ENCODE data around the gene CCL5. TPM values are rescaled to one million over a fixed set of nuclear protein-coding genes. Genes with fewer than 3 reads are reported as not detected.

CCL5 gene
- total RNA-seq = 1 to 10 TPM; 3.2 to 6.8 TPM
- polyA plus RNA-seq = 10 to 100 TPM; 14.5 to 15.3 TPM
- long read RNA-seq, donor 1 = 0 reads
- long read RNA-seq, donor 2 = 0 reads
- long read RNA-seq, donor 3 = 0 reads
- long read RNA-seq, donor 4, partial matches to known transcripts = 0 of 1 reads
- long read RNA-seq, donor 4, other reads (novel, unspliced or antisense) = 0 of 1 reads
- long read RNA-seq, donor 5, partial matches to known transcripts = 0 of 2 reads
- long read RNA-seq, donor 5, other reads (novel, unspliced or antisense) = 0 of 2 reads

DNA sequence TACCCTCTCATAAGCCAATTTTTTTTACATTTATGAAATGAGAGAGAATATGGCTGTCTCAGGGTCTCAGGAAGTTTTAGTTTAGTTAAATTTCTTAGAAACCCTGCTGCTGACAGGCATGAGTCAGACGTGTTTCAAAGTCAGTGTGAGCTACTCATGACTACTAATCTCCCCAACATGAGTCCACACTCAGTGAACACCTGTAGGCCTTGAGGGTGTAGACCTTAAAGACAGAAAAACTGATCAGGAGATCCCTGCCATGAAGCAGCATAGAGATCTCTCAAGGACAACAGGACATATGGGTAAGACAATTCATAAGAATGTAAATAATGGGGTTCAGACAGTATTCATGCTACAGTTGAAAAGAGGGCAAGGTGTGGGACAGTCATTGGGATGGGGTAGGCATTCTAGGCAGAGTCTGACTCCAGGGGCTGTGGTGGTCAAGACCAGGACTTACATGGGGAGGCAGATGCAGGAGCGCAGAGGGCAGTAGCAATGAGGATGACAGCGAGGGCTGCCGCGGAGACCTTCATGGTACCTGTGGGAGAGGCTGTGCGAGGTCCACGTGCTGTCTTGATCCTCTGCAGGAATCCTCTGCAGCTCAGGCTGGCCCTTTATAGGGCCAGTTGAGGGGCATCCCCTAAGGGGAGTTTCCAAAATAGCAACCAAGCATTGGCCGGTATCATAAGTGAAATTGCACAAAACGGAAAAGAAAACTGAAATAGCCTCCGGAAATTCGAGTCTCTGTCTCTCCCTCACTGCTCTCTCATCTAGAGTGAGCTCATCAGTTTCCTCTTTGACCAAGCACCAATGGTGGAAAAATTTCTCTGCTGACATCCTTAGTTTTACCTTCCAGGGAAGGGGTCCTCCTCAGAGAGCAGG, at the start of gene CCL5:
Gene CCL5 (minus strand): TSS at position 588 of the 882 bp plus-strand sequence.
- no peak for DNase-seq
- WGBS, 2 donors = 68 to 71% methylated on average over 11 of the region's 11 CpGs
- no peak within 1 kb of the TSS for H3K4me3 ChIP-seq

DNA sequence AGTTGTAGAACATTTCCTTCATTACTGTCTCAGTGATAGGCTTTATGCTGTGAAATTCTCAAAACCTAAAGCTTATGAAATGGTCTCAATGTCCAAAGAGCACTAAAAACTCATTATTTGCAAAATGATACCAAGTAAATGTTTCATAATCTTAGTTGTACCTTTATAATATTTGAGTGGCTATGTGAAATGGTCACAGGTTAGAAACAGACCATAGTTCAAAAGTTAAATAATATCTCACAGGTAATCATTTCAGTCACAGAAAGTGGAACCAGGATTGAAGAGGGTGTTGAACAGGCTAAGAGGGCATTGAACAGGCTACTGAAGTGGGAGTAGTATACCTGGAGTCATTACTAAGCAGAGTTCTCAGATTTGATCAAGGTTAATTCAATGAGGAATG, 47.6 kb upstream of the CCL5 start:
- no peak for TF ChIP-seq CTCF (IDR thresholded peaks at IDR 0.05; ENCODE audit: control extremely low read depth, extremely low read depth)
- no peak for ATAC-seq (ENCODE audit: insufficient read depth, low FRiP score)
- DNase-seq = no peak

More for the DNA sequence above, at the start of gene CCL5:
- Histone ChIP-seq H3K4me1 (ENCODE audit: control insufficient read depth in 5 of 5, insufficient read depth in 5 of 5, low read length in 5 of 5) (peaks cover 0 to 3% (median 0%) of the 10 kb centered on the region in 5 donors), H3K27ac (ENCODE audit: low read depth in 1 of 2, low read length in 1 of 2) (no peak within 1 kb of the TSS), H3K9me3 (ENCODE audit: control insufficient read depth in 4 of 4, insufficient read depth in 3 of 4, low read length in 3 of 4) (no peaks in the 10 kb centered on the region), H3K9ac (ENCODE audit: insufficient read depth in 1 of 2, low read length in 2 of 2) (no peak within 1 kb of the TSS), H3K27me3 (ENCODE audit: control insufficient read depth in 3 of 3, insufficient read depth in 3 of 3, low read length in 2 of 3) (no peaks in the 10 kb centered on the region), H3K36me3 (ENCODE audit: control insufficient read depth in 4 of 4, insufficient read depth in 4 of 4, low read length in 4 of 4) (no peaks in the 10 kb centered on the region)
- ATAC-seq (ENCODE audit: insufficient read depth, low FRiP score) = no peak
- TF ChIP-seq CTCF (IDR thresholded peaks at IDR 0.05; ENCODE audit: control extremely low read depth, extremely low read depth) = no peak

GRCh38 chr17:35923609-35924114, 43.5 kb upstream of the CCL5 start:
- H3K27me3 ChIP-seq (ENCODE audit: control insufficient read depth in 3 of 3, insufficient read depth in 3 of 3, low read length in 2 of 3) = no peaks in the 10 kb centered on the region
- WGBS, 2 donors = 95 to 97% methylated on average over 6 of the region's 6 CpGs
- H3K9me3 ChIP-seq (ENCODE audit: control insufficient read depth in 4 of 4, insufficient read depth in 3 of 4, low read length in 3 of 4) = no peaks in the 10 kb centered on the region
- DNase-seq = no peak
- no peaks in the 10 kb centered on the region for H3K36me3 ChIP-seq (ENCODE audit: control insufficient read depth in 4 of 4, insufficient read depth in 4 of 4, low read length in 4 of 4)
- no peak overlapping the region for H3K4me3 ChIP-seq
- no peak for TF ChIP-seq CTCF (IDR thresholded peaks at IDR 0.05; ENCODE audit: control extremely low read depth, extremely low read depth)
- no peaks in the 10 kb centered on the region for H3K4me1 ChIP-seq (ENCODE audit: control insufficient read depth in 5 of 5, insufficient read depth in 5 of 5, low read length in 5 of 5)
- H3K27ac ChIP-seq (ENCODE audit: low read depth in 1 of 2, low read length in 1 of 2) = no peak overlapping the region
- H3K9ac ChIP-seq (ENCODE audit: insufficient read depth in 1 of 2, low read length in 2 of 2) = no peak overlapping the region
- ATAC-seq (ENCODE audit: insufficient read depth, low FRiP score) = no peak

More for the DNA sequence above, 47.6 kb upstream of the CCL5 start:
- Histone ChIP-seq H3K4me3 (no peak overlapping the region), H3K27me3 (ENCODE audit: control insufficient read depth in 3 of 3, insufficient read depth in 3 of 3, low read length in 2 of 3) (no peaks in the 10 kb centered on the region), H3K9ac (ENCODE audit: insufficient read depth in 1 of 2, low read length in 2 of 2) (no peak overlapping the region), H3K36me3 (ENCODE audit: control insufficient read depth in 4 of 4, insufficient read depth in 4 of 4, low read length in 4 of 4) (no peaks in the 10 kb centered on the region), H3K4me1 (ENCODE audit: control insufficient read depth in 5 of 5, insufficient read depth in 5 of 5, low read length in 5 of 5) (peaks cover 1 to 30% (median 10%) of the 10 kb centered on the region in 5 donors), H3K9me3 (ENCODE audit: control insufficient read depth in 4 of 4, insufficient read depth in 3 of 4, low read length in 3 of 4) (no peaks in the 10 kb centered on the region), H3K27ac (ENCODE audit: low read depth in 1 of 2, low read length in 1 of 2) (no peak overlapping the region)

All from lung (tissue), 16 donors.